Right renal pelvis (tissue), 4 donors: ENCODE data around the gene PRDM11. TPM values are rescaled to one million over a fixed set of nuclear protein-coding genes. Genes with fewer than 3 reads are reported as not detected.

ENCODE experiments used
- DNase-seq, 4 donors: peaks; one replicate each; pipeline ENCODE4 v3.0.0-alpha.2; 2013; ENCODE audit warnings: low read depth in 4 of 4, low spot score in 3 of 4, missing footprints in 1 of 4
- polyA plus RNA-seq, 4 donors: library from polyadenylated mRNA; unstranded; fragments of 120-200 nt; gene quantifications; one replicate each; pipeline ENCODE4 v1.2.1, GENCODE V29; 2013; ENCODE audit not compliant: insufficient read length in 4 of 4

The PRDM11 gene
- polyA plus RNA-seq, 4 donors, result 20.3 to 21.8 (median 21.4) TPM

GRCh38 chr11:45253640-45254039, 107.2 kb downstream of the PRDM11 start:
- no peak for DNase-seq

- DNase-seq, result no peak
Measured at GRCh38 chr11:45254070-45254469, 107.6 kb downstream of the PRDM11 start.

- DNase-seq, result no peak
Measured at GRCh38 chr11:45258982-45259530, 112.6 kb downstream of the PRDM11 start.

GRCh38 chr11:45259592-45259991, 113.2 kb downstream of the PRDM11 start:
- no peak for DNase-seq

GRCh38 chr11:45260071-45260470, 113.6 kb downstream of the PRDM11 start:
- no peak for DNase-seq

GRCh38 chr11:45262900-45263299, 116.5 kb downstream of the PRDM11 start:
- no peak for DNase-seq

GRCh38 chr11:45263773-45264172, 117.3 kb downstream of the PRDM11 start:
- DNase-seq, result no peak

- no peak for DNase-seq
Measured at GRCh38 chr11:45264839-45265515, 118.5 kb downstream of the PRDM11 start.

- DNase-seq, result no peak
Measured at GRCh38 chr11:45265969-45266675, 119.7 kb downstream of the PRDM11 start.

GRCh38 chr11:45266676-45267020, 120.2 kb downstream of the PRDM11 start:
- DNase-seq, result no peak

- no peak for DNase-seq
Measured at GRCh38 chr11:45267052-45267451, 120.6 kb downstream of the PRDM11 start.

GRCh38 chr11:45267652-45268299, 121.3 kb downstream of the PRDM11 start:
- no peak for DNase-seq

GRCh38 chr11:45269678-45270077, 123.2 kb downstream of the PRDM11 start:
- no peak for DNase-seq

- DNase-seq, result no peak
Measured at GRCh38 chr11:45270946-45271716, 124.7 kb downstream of the PRDM11 start.

- DNase-seq, result no peak
Measured at GRCh38 chr11:45272701-45273100, 126.3 kb downstream of the PRDM11 start.

GRCh38 chr11:45273509-45273908, 127.1 kb downstream of the PRDM11 start:
- no peak for DNase-seq

- no peak for DNase-seq
Measured at GRCh38 chr11:45274206-45274605, 127.8 kb downstream of the PRDM11 start.

- DNase-seq, result no peak
Measured at GRCh38 chr11:45275828-45276227, 129.4 kb downstream of the PRDM11 start.

GRCh38 chr11:45278714-45279113, 132.3 kb downstream of the PRDM11 start:
- DNase-seq, result no peak

- DNase-seq, result no peak
Measured at GRCh38 chr11:45279645-45280044, 133.2 kb downstream of the PRDM11 start.

GRCh38 chr11:45280449-45280848, 134.0 kb downstream of the PRDM11 start:
- no peak for DNase-seq
